ENCODE data around the gene TFDP1.
"Not testable (repeated sequence)": the region's sequence is repeated elsewhere in the genome, so short reads cannot be mapped to it uniquely, and the experiment has no call there.

Gene TFDP1

GRCh38 chr13:113551081-113552000 is 33.2 kb upstream of the TFDP1 start:
- DNase-seq (ENCODE audit: low read depth) = no peak

GRCh38 chr13:113552079-113552478 is 32.5 kb upstream of the TFDP1 start:
- no peak for DNase-seq (ENCODE audit: low read depth)

GRCh38 chr13:113552786-113553434 is 31.6 kb upstream of the TFDP1 start:
- DNase-seq (ENCODE audit: low read depth) = no peak

- no peak for DNase-seq (ENCODE audit: low read depth)
Observed at GRCh38 chr13:113553511-113554332, 30.8 kb upstream of the TFDP1 start.

GRCh38 chr13:113554333-113554700 is 30.2 kb upstream of the TFDP1 start:
- no peak for DNase-seq (ENCODE audit: low read depth)

GRCh38 chr13:113555141-113555540 is 29.4 kb upstream of the TFDP1 start:
- DNase-seq (ENCODE audit: low read depth) = no peak

- no peak for DNase-seq (ENCODE audit: low read depth)
Observed at GRCh38 chr13:113557013-113557412, 27.5 kb upstream of the TFDP1 start.

GRCh38 chr13:113558461-113558860 is 26.1 kb upstream of the TFDP1 start:
- DNase-seq (ENCODE audit: low read depth) = no peak

GRCh38 chr13:113559061-113559460 is 25.5 kb upstream of the TFDP1 start:
- DNase-seq (ENCODE audit: low read depth) = no peak

GRCh38 chr13:113559901-113560644 is 24.5 kb upstream of the TFDP1 start:
- no peak for DNase-seq (ENCODE audit: low read depth)

GRCh38 chr13:113560645-113561416 is 23.7 kb upstream of the TFDP1 start:
- DNase-seq (ENCODE audit: low read depth) = no peak

GRCh38 chr13:113561417-113562084 is 23.0 kb upstream of the TFDP1 start:
- DNase-seq (ENCODE audit: low read depth) = no peak

- DNase-seq (ENCODE audit: low read depth) = peak; percentile 78
Observed at GRCh38 chr13:113562085-113562749, 22.3 kb upstream of the TFDP1 start.

GRCh38 chr13:113562844-113563243 is 21.7 kb upstream of the TFDP1 start:
- no peak for DNase-seq (ENCODE audit: low read depth)

GRCh38 chr13:113563511-113563910 is 21.0 kb upstream of the TFDP1 start:
- not testable (repeated sequence) for DNase-seq (ENCODE audit: low read depth)

GRCh38 chr13:113564331-113565023 is 20.1 kb upstream of the TFDP1 start:
- no peak for DNase-seq (ENCODE audit: low read depth)

- no peak for DNase-seq (ENCODE audit: low read depth)
Observed at GRCh38 chr13:113565526-113566226, 18.9 kb upstream of the TFDP1 start.

- no peak for DNase-seq (ENCODE audit: low read depth)
Observed at GRCh38 chr13:113566227-113566561, 18.4 kb upstream of the TFDP1 start.

GRCh38 chr13:113567681-113568080 is 16.9 kb upstream of the TFDP1 start:
- no peak for DNase-seq (ENCODE audit: low read depth)

All from amniotic epithelial cell (primary cell).